NCI-H82 (cell line): Measurements from ENCODE around the gene PDE1C.

ENCODE experiments used
- DNase-seq: peaks from one replicate; lab custom pipeline; 2025; lab: John Stamatoyannopoulos, UW

PDE1C gene

DNA sequence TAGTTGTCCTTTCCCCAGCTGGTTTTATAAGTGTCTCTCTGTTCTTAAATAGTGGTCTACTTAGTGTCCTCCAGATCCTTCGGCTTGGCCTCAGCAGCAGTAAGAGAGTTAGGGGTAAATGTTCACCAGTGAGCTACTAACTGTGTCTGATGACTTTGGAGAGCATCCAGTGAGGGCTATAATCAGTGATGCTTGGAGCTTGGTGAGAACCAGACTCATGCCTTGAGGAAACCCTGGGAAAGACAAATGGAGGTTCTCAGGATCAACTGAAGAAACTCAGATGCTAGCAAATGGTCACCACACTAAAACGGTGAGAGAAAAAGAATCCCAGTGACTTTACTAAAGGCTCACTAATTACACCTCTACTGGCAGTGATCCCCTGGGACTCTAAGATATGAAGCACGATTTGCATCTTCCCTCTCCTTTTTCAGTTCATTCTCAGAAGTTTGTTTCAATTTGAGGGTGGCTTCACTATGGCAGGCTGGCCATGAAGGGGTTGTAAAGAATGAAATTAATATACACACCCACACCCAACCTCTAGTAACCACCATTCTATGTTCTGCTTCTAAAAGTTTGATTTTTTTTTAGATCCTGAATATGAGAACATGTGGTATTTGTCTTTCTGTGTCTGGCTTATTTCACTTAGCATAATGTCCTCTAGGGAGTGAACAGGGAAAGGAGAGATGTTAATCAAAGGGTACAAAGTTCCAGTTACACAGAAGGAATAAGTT, 177.9 kb downstream of the PDE1C start:
- no peak for DNase-seq

- no peak for DNase-seq
These were observed 179.4 kb downstream of the PDE1C start for GRCh38 chr7:31890766-31891165.

DNA sequence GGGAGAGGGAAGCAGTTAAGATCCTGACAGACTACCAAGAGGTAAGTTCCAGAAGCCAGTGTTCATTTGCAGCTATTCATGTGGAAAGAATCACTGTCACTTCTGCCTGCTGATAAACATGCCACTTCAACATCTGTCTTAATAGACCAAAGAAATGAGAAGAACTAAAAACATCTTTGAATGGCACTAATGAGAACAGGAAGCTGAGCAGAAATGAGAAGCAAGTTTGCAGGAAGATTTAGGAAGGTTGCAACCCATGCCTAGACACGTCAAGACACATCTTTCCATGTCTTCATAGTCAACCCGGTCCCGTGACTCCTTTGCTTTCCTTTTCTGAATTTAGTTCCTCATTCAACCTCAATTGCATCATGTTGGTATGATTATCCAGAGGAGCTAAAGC, 180.0 kb downstream of the PDE1C start:
- no peak for DNase-seq

GRCh38 chr7:31887006-31887405, 183.2 kb downstream of the PDE1C start:
- DNase-seq = no peak

- DNase-seq = no peak
These were observed 185.0 kb downstream of the PDE1C start for GRCh38 chr7:31885171-31885570.

DNA sequence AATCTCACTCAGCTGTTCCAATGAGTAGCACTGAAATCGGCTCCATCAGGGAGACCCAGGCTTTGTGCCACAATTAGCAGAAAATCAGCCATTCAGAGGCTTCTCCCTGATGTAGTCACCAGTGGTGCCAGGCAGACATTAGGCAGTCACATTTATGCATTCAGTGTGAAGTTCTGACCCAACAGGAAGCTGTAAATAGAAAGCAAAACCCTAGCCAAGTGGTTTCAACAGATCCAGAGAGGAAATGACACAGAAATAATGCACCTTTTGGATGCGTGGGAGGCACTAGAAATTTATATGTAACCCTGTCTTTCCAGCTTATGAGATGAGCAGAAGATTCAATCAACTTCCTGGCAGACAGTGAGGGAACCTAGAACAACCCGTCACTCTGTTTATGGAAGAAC, 186.4 kb downstream of the PDE1C start:
- no peak for DNase-seq

- no peak for DNase-seq
These were observed 188.0 kb downstream of the PDE1C start for GRCh38 chr7:31882187-31882586.

GRCh38 chr7:31878875-31879274, 191.3 kb downstream of the PDE1C start:
- DNase-seq = no peak

GRCh38 chr7:31875424-31875823, 194.8 kb downstream of the PDE1C start:
- DNase-seq = no peak

GRCh38 chr7:31874631-31875386, 195.4 kb downstream of the PDE1C start:
- peak; percentile 6 for DNase-seq

GRCh38 chr7:31873816-31874597, 196.2 kb downstream of the PDE1C start:
- DNase-seq = no peak

DNA sequence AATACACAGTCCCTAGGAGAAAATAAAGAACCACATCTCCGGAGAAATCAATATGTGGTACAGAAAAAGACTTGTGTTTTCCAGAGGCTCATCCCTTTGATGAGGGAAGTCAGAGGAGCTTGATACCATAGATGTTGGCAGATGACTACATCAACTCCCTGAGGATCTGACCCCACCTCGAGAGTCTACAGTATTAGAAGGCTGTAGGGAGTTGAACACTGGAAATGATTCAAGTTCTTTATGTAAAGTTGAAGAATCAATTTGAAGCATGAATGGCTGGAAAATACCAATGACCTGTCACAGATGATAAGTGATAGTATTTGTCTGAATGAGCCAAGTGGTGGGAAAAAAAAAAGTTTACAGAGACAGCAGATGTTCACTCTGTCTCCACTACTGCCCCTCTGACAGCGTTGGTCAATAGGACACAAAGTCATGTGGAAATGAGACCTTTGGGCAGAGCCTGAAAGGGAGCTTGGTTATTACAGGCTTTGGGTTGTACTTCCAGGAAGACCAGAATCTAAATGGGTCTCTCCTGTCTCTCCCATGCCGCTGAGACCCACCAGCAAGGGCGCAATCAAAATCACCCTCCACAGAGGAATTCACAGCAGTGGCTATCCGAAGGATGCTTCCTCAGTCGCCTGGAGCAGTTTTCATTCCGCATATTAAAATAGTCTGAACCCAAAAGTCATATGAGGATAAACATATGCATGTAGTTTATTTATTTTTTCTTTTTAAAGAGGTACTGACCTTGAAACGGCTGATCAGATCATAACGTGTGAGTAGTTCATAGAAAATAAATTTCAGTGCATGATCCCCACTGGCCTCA, 197.4 kb downstream of the PDE1C start:
- no peak for DNase-seq

DNA sequence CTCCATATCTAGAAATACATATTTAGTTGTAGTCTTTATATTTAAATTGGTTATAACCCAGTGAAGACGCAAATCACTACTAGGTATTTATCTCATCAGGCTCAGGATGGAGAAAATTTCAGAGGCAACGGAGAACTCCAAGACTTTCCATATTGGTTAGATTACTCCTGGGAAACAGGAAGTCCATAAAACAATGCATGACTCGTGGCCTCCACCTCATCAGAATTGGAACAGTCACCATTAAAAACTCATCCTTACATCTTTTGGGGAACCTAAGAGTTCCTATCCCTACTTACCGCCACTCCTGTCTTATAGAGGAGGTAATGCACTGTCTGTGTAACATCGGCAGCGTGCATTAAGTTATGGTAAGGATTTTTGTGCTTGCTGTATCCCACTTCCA, 205.6 kb downstream of the PDE1C start:
- DNase-seq = no peak

GRCh38 chr7:31860925-31861324, 209.3 kb downstream of the PDE1C start:
- no peak for DNase-seq

DNA sequence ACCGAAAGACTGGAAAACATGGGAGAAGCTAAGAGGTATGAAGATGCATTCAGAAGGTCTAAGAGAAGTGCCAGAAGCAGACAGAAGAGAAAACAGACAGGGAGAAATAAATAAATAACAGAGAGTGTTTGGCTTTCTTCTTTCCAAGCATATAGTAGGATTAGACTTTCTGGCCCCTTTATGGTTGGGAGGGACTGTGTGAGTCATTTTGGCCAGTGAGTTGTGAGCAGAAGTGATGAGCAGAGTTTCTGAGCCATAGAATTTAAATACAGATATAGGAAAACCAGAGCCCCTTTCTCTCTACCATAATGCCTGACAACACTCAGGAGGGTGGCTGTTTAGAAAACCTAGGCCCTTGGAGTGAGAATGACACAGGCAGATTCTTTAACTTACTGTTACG, 212.2 kb downstream of the PDE1C start:
- no peak for DNase-seq

- no peak for DNase-seq
These were observed 213.0 kb downstream of the PDE1C start for GRCh38 chr7:31857172-31857571.

GRCh38 chr7:31856337-31856736, 213.9 kb downstream of the PDE1C start:
- no peak for DNase-seq

- no peak for DNase-seq
These were observed 214.7 kb downstream of the PDE1C start for GRCh38 chr7:31855530-31855929.

GRCh38 chr7:31853380-31853779, 216.8 kb downstream of the PDE1C start:
- no peak for DNase-seq

- DNase-seq = no peak
These were observed 217.7 kb downstream of the PDE1C start for GRCh38 chr7:31852462-31852861.

- DNase-seq = peak; percentile 23
These were observed 219.1 kb downstream of the PDE1C start for GRCh38 chr7:31851119-31851518.

GRCh38 chr7:31850601-31851000, 219.6 kb downstream of the PDE1C start:
- DNase-seq = peak; percentile 91
